ENCODE measurements around the gene SCLT1. TPM values are rescaled to one million over a fixed set of nuclear protein-coding genes. Genes with fewer than 3 reads are reported as not detected.

SCLT1 gene
- polyA plus RNA-seq, 2 of the 4 experiments (the other 2 are of a cell fraction), result 7.4 to 12.1 TPM

GRCh38 chr4:128858879-128859671 lies 234.3 kb downstream of the SCLT1 start:
- TF ChIP-seq PBX3 (IDR thresholded peaks at IDR 0.05) (no peak), MAFK (IDR thresholded peaks at IDR 0.05; ENCODE audit: partially characterized antibody) (no peak), ESRRA (IDR thresholded peaks at IDR 0.05; ENCODE audit: borderline replicate concordance, low read length) (no peak), USF2 (IDR thresholded peaks at IDR 0.05) (no peak), HES2 (IDR thresholded peaks at IDR 0.05) (no peak), EHMT2 (IDR thresholded peaks at IDR 0.05; ENCODE audit: low read depth) (no peak), SREBF2 (IDR thresholded peaks at IDR 0.05) (no peak), FOSB (CRISPR knock-in tag; IDR thresholded peaks at IDR 0.05) (no peak), FOSL2 (IDR thresholded peaks at IDR 0.05) (no peak), FOSL2 (CRISPR knock-in tag; IDR thresholded peaks at IDR 0.05) (no peak), HEYL (CRISPR knock-in tag; IDR thresholded peaks at IDR 0.05) (no peak), ELK1 (IDR thresholded peaks at IDR 0.05; ENCODE audit: low read depth, low read length) (no peak), CHD2 (IDR thresholded peaks at IDR 0.05; ENCODE audit: low read length, partially characterized antibody) (no peak), HOXB13 (CRISPR knock-in tag; IDR thresholded peaks at IDR 0.05; ENCODE audit: low read depth) (no peak), REST (IDR thresholded peaks at IDR 0.05) (no peak), ZFP36 (IDR thresholded peaks at IDR 0.05; ENCODE audit: borderline replicate concordance, partially characterized antibody) (no peak)
- POLR2A ChIA-PET, result no interaction called here
- no peak for ATAC-seq

GRCh38 chr4:128856246-128856645 lies 237.1 kb downstream of the SCLT1 start:
- POLR2A ChIA-PET, result interaction anchor here (0.6 kb wide), 1 partner anchor 704 kb away, joined by 3 read pairs; no protein-coding TSS in a partner anchor
- no peak for TF ChIP-seq CEBPB (IDR thresholded peaks at IDR 0.05)
- TF ChIP-seq NPAS2 (CRISPR knock-in tag; IDR thresholded peaks at IDR 0.05; ENCODE audit: borderline replicate concordance), result no peak
- TF ChIP-seq RAD21 (conservative IDR thresholded peaks at IDR 0.05 in 1 of 2, IDR thresholded peaks at IDR 0.05 in 1 of 2), result no peak
- no peak for TF ChIP-seq BCL3 (IDR thresholded peaks at IDR 0.05)
- TF ChIP-seq CHD2 (IDR thresholded peaks at IDR 0.05; ENCODE audit: low read length, partially characterized antibody), result no peak
- TF ChIP-seq EHMT2 (IDR thresholded peaks at IDR 0.05; ENCODE audit: low read depth), result no peak
- no peak for TF ChIP-seq ELK1 (IDR thresholded peaks at IDR 0.05; ENCODE audit: low read depth, low read length)
- TF ChIP-seq HOXB5 (CRISPR knock-in tag; IDR thresholded peaks at IDR 0.05), result no peak
- TF ChIP-seq MAFK (IDR thresholded peaks at IDR 0.05; ENCODE audit: partially characterized antibody), result no peak

More at GRCh38 chr4:128858879-128859671, 234.3 kb downstream of the SCLT1 start:
- Histone ChIP-seq H3K9me3 (no peaks in the 10 kb centered on the region), H3K27ac (no peak overlapping the region), H3K4me1 (peaks cover 22% of the 10 kb centered on the region), H3K4me2 (no peak overlapping the region), H3K4me3 (no peak overlapping the region)
- FAIRE-seq (no peak), DNase-seq (ENCODE audit: low read depth in 1 of 2, low spot score in 1 of 2) (peak in 1 of 2 experiments; percentile 11)
- 93% methylated on average over 18 of the region's 18 CpGs for WGBS (ENCODE audit: missing lambda C conversion rate)
- CTCF ChIA-PET, result interaction anchor here (0.6 to 1.0 kb wide), 3 partner anchors 11 to 27 kb away, joined by 3 to 4 read pairs (median 3); no protein-coding TSS in a partner anchor

More at GRCh38 chr4:128856246-128856645, 237.1 kb downstream of the SCLT1 start:
- no CpG with 5 or more reads among the region's 2 CpGs for WGBS (ENCODE audit: missing lambda C conversion rate)
- no peaks in the 10 kb centered on the region for H3K9me3 ChIP-seq
- CTCF ChIA-PET, result interaction anchor here (1.1 kb wide), 1 partner anchor 28 kb away, joined by 3 read pairs; no protein-coding TSS in a partner anchor
- FAIRE-seq (no peak), ATAC-seq (no peak), DNase-seq (ENCODE audit: low read depth in 1 of 2, low spot score in 1 of 2) (no peak)
- H3K4me1 ChIP-seq, result no peaks in the 10 kb centered on the region
- H3K4me3 ChIP-seq, result no peak overlapping the region
- H3K4me2 ChIP-seq, result no peak overlapping the region
- no peak overlapping the region for H3K27ac ChIP-seq

Data from A549 (cell line).